Measurements from ENCODE around the gene EIF2AK3.

The EIF2AK3 gene

GRCh38 chr2:88542668-88543067 is 84.6 kb downstream of the EIF2AK3 start:
- no peak for TF ChIP-seq CTCF (conservative IDR thresholded peaks at IDR 0.05)
- no peak overlapping the region for H3K27ac ChIP-seq

GRCh38 chr2:88540346-88540745 is 86.9 kb downstream of the EIF2AK3 start:
- no peak overlapping the region for H3K27ac ChIP-seq
- no peak for TF ChIP-seq CTCF (conservative IDR thresholded peaks at IDR 0.05)

- H3K27ac ChIP-seq: no peak overlapping the region
- no peak for TF ChIP-seq CTCF (conservative IDR thresholded peaks at IDR 0.05)
These were observed 88.8 kb downstream of the EIF2AK3 start for GRCh38 chr2:88538362-88538917.

GRCh38 chr2:88537640-88538039 is 89.6 kb downstream of the EIF2AK3 start:
- H3K27ac ChIP-seq: no peak overlapping the region
- TF ChIP-seq CTCF (conservative IDR thresholded peaks at IDR 0.05): no peak

GRCh38 chr2:88530081-88530480 is 97.2 kb downstream of the EIF2AK3 start:
- no peak overlapping the region for H3K27ac ChIP-seq
- no peak for TF ChIP-seq CTCF (conservative IDR thresholded peaks at IDR 0.05)

- H3K27ac ChIP-seq: no peak overlapping the region
- no peak for TF ChIP-seq CTCF (conservative IDR thresholded peaks at IDR 0.05)
These were observed 105.7 kb downstream of the EIF2AK3 start for GRCh38 chr2:88521445-88522073.

- no peak overlapping the region for H3K27ac ChIP-seq
- no peak for TF ChIP-seq CTCF (conservative IDR thresholded peaks at IDR 0.05)
These were observed 109.5 kb downstream of the EIF2AK3 start for GRCh38 chr2:88517759-88518201.
